DMS53 treated with DMSO at 0.1 percent for 48 hours (cell line): ENCODE results near the gene TGM3.

Source experiments
- DNase-seq: peaks from one replicate; lab custom pipeline; 2025; ENCODE audit not compliant: unreplicated experiment; lab: John Stamatoyannopoulos, UW

The TGM3 gene

GRCh38 chr20:2283706-2284423 lies 11.9 kb upstream of the TGM3 start:
- DNase-seq: no peak

GRCh38 chr20:2285193-2285592 lies 10.6 kb upstream of the TGM3 start:
- DNase-seq: no peak

- no peak for DNase-seq
These were observed 10.2 kb upstream of the TGM3 start for GRCh38 chr20:2285613-2286012.

- no peak for DNase-seq
These were observed 8.3 kb upstream of the TGM3 start for GRCh38 chr20:2287504-2287903.

DNA sequence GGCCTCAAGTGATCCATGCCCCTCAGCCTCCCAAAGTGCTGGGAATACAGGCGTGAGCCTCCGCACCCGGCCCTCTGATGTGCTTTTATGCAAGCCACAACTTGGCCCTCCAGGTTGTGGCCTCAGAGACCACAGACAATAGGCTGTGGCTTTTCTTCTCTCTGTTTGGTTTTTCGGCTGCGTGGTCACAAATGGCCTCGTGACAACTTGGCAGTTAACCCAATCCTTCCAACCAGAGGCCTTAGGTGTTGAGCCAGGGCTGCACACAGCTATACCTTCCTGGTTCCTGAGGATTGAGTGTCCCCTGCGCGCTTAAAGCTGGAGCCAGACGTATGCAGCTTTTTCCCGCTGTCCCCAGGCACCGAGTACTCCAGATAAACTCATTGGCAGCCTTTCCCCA lies 6.3 kb upstream of the TGM3 start:
- no peak for DNase-seq

DNA sequence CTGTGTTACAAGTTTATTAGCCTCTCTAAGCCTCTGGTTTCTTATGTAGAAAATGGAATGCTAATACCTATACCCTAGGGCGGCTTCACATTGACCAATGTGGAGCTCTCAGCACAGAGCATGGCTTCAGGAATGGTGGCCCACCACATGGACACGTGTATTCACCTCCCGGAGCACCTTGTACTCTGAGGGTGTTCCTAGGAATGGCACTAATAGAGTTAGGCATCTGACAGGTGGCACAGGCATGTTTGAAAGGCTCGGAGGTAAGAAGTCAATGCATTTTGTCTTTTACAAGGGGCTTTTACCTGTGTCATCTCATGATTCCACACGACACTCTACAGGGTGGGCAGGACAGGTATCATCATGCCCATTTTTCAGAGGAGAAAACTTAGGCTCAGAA lies 5.3 kb upstream of the TGM3 start:
- DNase-seq: no peak

DNA sequence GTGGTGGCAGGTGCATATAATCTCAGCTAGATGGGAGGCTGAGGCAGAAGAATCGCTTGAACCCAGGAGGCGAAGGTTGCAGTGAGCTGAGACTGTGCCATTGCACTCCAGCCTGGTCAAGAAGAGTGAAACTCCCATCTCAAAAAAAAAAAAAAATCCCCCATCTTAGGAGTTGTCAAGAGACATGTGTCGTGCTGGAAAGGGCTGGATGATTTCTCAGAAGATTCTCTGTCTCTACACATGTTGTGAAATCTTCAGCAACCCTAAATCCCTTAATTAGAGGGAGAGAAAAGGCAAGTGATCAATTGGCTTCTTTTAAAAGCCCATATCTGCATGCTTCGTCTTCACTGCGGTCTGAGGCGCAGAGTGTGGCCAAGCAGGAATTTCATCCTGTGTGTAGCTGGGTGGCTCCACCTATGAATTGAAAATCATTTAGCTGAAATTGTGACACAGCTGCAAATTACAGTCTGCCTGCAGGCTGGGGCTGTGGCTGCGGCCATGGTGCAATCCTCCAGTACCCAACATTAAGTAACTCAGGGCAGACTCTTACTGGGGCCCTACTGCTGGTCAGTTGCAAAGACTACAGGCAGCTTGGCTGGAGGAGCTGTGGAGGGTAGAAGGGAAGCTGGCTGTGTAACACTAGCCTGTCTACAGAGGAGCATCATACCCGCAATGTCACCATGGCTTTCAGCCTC lies 3.2 kb upstream of the TGM3 start:
- no peak for DNase-seq

GRCh38 chr20:2293486-2293885 lies 2.3 kb upstream of the TGM3 start:
- no peak for DNase-seq

- DNase-seq: no peak
These were observed 1.8 kb upstream of the TGM3 start for GRCh38 chr20:2293971-2294370.

- no peak for DNase-seq
These were observed 515 bp upstream of the TGM3 start for GRCh38 chr20:2295286-2295685.

DNA sequence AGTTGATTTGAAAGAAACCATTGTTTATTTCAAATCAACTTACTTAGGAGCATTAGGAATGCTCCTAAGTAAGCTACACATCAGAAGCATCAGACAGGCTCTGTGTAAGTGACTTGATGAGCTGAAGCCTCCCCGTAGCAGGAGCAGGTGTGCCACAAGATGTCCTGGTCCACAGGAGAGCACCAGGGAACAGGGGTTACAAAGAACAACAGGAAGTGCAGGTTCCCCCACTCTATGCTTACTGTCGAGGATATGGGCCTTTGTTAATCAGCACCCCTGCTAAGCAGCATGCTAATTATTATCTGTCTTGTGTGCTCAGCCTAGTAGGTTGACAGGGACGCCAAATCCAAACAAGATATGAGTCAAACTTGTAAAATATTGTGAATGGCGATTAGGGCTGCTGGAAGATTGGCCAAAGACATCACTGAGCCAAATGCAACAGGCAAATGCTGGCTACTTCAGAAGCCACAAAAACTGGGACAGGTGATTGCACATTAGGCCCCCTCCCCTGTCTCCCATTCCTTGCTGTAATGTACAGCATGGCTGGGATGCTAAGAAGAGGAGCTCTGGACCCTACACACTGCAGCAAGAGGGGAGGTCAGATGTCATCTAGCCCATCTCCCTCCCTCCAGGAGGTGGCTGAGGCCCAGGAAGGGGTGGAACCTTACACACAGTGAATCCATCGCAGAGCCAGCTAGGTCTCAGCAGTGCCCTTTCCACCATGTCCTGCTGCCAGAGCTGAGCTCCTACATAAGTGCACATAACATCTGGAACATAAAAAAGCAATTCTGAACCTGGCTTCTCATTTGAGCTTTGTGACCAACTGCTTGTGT lies 939 bp downstream of the TGM3 start:
- DNase-seq: no peak

DNA sequence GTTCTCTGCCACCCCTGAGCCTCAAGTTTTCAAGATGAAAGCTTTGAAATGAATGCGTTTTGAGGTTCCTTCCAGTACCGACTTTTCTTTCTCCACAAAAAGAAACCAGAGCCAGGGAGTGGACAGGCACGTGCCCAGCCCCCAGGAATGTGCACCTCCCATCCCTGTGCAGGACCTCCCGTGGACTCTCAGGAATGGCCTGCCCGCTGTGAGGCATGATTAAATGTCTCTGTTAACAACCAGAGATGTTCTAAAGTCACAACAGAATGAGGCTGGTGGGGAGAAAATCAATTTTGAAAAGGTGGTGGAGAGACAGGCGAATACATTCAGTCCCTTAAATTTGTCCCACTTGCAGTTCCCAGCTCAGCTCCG lies 1.5 kb downstream of the TGM3 start:
- DNase-seq: no peak

- DNase-seq: no peak
These were observed 2.3 kb downstream of the TGM3 start for GRCh38 chr20:2298116-2298515.

DNA sequence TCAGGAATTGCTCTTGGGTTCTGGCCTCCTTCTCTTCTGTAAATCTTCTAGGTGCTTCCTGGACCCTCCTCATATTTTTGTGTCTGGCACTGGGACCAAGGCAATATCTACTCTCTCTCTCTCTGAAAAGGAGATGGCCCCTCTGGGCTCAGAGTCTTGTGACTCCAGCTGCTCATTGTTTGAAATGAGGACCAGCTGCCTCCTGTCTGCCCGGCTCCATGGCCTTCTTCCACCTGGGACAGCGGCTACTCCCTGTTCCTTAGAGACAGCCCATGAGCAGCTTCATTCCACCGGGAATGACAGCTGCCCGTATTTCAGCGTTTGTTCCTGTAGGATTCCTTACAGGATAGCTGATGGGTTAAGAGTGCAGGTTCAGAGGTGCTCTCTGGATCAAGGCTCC lies 2.9 kb downstream of the TGM3 start:
- no peak for DNase-seq

- DNase-seq: no peak
These were observed 3.5 kb downstream of the TGM3 start for GRCh38 chr20:2299301-2299700.

GRCh38 chr20:2300002-2300401 lies 4.2 kb downstream of the TGM3 start:
- no peak for DNase-seq

GRCh38 chr20:2300420-2300819 lies 4.6 kb downstream of the TGM3 start:
- DNase-seq: no peak

DNA sequence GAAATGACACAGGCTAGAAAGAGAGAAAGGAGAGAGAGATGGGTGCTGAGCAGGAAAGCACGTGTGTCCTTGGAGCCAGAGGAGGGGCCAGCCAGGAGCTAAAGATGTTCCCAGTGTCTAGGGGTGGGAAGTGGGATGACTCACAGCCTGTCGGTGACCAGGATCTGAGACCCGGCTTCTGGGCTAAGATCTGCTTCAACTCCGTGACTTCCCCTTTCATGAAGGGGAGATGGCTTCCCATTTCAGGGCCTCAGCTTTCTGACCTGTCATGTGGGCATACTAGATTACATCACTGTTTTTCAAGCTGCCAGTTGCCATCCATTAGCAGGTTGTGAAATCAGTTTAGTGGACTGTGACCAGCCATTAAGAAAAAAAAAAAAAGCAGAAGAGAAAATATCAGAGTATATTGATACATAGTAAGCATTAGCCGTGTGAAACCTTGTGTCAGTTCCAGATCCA lies 5.4 kb downstream of the TGM3 start:
- no peak for DNase-seq

DNA sequence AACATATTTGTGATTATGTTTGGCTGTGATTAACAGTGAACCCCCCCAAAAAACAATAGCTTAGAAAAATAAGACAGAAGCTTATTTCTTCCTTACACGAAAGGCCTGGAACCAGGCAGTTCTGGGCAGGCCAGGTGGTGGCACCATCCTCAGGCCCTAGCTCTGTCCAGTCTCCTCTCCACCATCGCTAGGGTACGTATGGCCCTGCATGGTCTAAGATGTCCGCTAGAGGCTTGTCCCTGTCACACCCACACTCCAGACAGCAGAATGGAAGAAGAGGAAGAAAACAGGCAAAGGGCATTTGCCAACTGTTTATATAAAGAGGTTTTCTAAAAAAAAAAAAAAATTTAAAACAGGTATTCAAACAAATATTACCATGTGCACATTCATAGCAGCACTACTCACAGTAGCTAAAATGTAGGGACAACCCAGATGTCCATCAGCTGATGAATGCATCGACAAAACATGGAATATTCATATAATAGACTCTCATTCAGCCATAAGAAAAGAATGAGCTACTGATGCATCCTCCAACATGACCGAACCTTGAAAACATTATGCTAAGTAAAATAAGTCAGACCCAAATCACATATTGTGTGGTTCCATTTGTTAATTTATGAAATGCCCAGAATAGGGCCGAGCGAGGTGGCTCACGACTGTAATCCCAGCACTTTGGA lies 6.7 kb downstream of the TGM3 start:
- no peak for DNase-seq

DNA sequence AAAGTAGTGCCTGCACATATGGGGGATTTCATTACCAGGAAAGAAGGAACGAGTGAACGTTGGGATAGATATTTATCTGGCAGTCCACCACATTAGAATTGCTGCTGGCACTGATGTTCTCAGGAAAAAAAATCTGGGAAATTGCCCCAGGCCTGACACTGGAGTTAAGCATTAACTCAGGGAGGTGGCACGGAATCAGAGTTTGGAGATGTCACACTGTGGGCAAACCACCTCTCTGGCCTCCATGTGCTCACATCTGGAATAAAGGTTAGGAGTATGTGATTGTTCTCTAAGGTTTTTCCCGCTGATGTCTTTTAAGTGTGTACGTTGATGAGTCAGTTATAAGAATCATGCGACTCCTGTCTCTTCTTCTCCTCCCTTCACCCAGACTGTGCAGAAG lies 7.9 kb downstream of the TGM3 start:
- DNase-seq: no peak

- no peak for DNase-seq
These were observed 8.4 kb downstream of the TGM3 start for GRCh38 chr20:2304180-2304579.
